Neural progenitor cell (in vitro differentiated cells): ENCODE measurements around the gene SAPCD1. TPM values are rescaled to one million over a fixed set of nuclear protein-coding genes. Genes with fewer than 3 reads are reported as not detected.
A peak's percentile ranks its signal among the peaks of the same experiment; 100 is the strongest.

Experiments used
- DNase-seq: peaks from one replicate; pipeline ENCODE4 v3.0.0-alpha.2; 2016; ENCODE audit warnings: low spot score
- H2AFZ ChIP-seq: fragments of 200-600 bp; sonication (generic); replicated peaks from 2 replicates; pipeline ENCODE4 v1.6.1; 2016; ENCODE audit warnings: antibody characterized with exemption
- H3F3A ChIP-seq: fragments of 200-600 bp; sonication (generic); 2 replicates; pipeline ENCODE4 v1.6.1; 2016; ENCODE audit warnings: antibody characterized with exemption, low read depth
- H3K27ac ChIP-seq: fragments of 200-600 bp; sonication (generic); 2 replicates; pipeline ENCODE4 v1.5.1; 2016; ENCODE audit warnings: mild to moderate bottlenecking
- H3K27me3 ChIP-seq: fragments of 200-600 bp; sonication (generic); 2 replicates; pipeline ENCODE4 v1.6.1; 2016; ENCODE audit warnings: mild to moderate bottlenecking, moderate library complexity
- H3K36me3 ChIP-seq: fragments of 200-600 bp; sonication (generic); 2 replicates; pipeline ENCODE4 v1.5.1; 2016
- H3K4me1 ChIP-seq: fragments of 200-600 bp; sonication (generic); 2 replicates; pipeline ENCODE4 v1.6.1; 2016; ENCODE audit warnings: mixed run types
- H3K4me2 ChIP-seq: fragments of 200-600 bp; sonication (generic); 2 replicates; pipeline ENCODE4 v1.6.1; 2016
- H3K4me3 ChIP-seq: fragments of 200-600 bp; sonication (generic); 2 replicates; pipeline ENCODE4 v1.5.1; 2016
- H3K79me2 ChIP-seq: fragments of 200-600 bp; sonication (generic); 2 replicates; pipeline ENCODE4 v1.6.1; 2016; ENCODE audit warnings: low read depth
- H3K9ac ChIP-seq: fragments of 200-600 bp; sonication (generic); 2 replicates; pipeline ENCODE4 v1.6.1; 2016
- H3K9me3 ChIP-seq: fragments of 200-600 bp; sonication (generic); 2 replicates; pipeline ENCODE4 v1.5.1; 2016; ENCODE audit warnings: low read depth
- H4K20me1 ChIP-seq: fragments of 200-600 bp; sonication (generic); 2 replicates; pipeline ENCODE4 v1.6.1; 2016; ENCODE audit warnings: low read depth
- H3K27ac Mint-ChIP-seq: 3 replicates; pipeline ENCODE4 v1.8.0; 2021; ENCODE audit warnings: mixed read lengths
- H3K27me3 Mint-ChIP-seq: 2 replicates; pipeline ENCODE4 v1.8.0; 2022; ENCODE audit warnings: low read depth, mild to moderate bottlenecking, inconsistent platforms, moderate library complexity, mixed read lengths; ENCODE audit not compliant: insufficient read depth
- H3K36me3 Mint-ChIP-seq: 3 replicates; pipeline ENCODE4 v1.8.0; 2021; ENCODE audit warnings: mixed read lengths
- H3K4me1 Mint-ChIP-seq: 3 replicates; pipeline ENCODE4 v1.8.0; 2021; ENCODE audit warnings: mixed read lengths
- H3K4me3 Mint-ChIP-seq: 3 replicates; pipeline ENCODE4 v1.8.0; 2021; ENCODE audit warnings: mild to moderate bottlenecking, moderate library complexity, mixed read lengths
- H3K9me3 Mint-ChIP-seq: 3 replicates; pipeline ENCODE4 v1.8.0; 2020; ENCODE audit warnings: mixed read lengths
- EZH2 ChIP-seq: fragments of 200-600 bp; sonication (generic); IDR thresholded peaks from 2 replicates; pipeline ENCODE4 v1.6.1; 2017; ENCODE audit warnings: antibody characterized with exemption, mild to moderate bottlenecking, moderate library complexity
- EZH2phosphoT487 ChIP-seq: fragments of 200-600 bp; sonication (generic); IDR thresholded peaks from 2 replicates; pipeline ENCODE4 v1.6.1; 2017; ENCODE audit warnings: antibody characterized with exemption
- total RNA-seq: library from RNA; depleted of rRNA; stranded (reverse); fragments of >200 nt; gene quantifications from 2 replicates; pipeline ENCODE4 v1.2.3, GENCODE V29; 2015; ENCODE audit warnings: low replicate concordance
- TF ChIP-seq, protein P1 (sequence below): fragments of 200-600 bp; sonication (generic); IDR thresholded peaks from 2 replicates; pipeline ENCODE4 v1.5.1; 2017; ENCODE audit warnings: antibody characterized with exemption, mild to moderate bottlenecking

The SAPCD1 gene
- total RNA-seq, 1 donor from 2014 or later = 11.9 TPM

GRCh38 chr6:31728767-31729514 lies 33.5 kb upstream of the SAPCD1 start, which contains the start of gene DDAH2:
TSS of gene DDAH2 (minus strand) at chr6:31729299. CDS start at chr6:31729161, 138 bp downstream.
- peak within 1 kb of the TSS; percentile 99 for H3K4me3 ChIP-seq
- no peaks in the 10 kb centered on the region for H3K9me3 Mint-ChIP-seq
- H3K27me3 ChIP-seq = no peaks in the 10 kb centered on the region
- TF ChIP-seq EZH2 (no peak), EZH2phosphoT487 (no peak)
- TF ChIP-seq, protein P1, sequence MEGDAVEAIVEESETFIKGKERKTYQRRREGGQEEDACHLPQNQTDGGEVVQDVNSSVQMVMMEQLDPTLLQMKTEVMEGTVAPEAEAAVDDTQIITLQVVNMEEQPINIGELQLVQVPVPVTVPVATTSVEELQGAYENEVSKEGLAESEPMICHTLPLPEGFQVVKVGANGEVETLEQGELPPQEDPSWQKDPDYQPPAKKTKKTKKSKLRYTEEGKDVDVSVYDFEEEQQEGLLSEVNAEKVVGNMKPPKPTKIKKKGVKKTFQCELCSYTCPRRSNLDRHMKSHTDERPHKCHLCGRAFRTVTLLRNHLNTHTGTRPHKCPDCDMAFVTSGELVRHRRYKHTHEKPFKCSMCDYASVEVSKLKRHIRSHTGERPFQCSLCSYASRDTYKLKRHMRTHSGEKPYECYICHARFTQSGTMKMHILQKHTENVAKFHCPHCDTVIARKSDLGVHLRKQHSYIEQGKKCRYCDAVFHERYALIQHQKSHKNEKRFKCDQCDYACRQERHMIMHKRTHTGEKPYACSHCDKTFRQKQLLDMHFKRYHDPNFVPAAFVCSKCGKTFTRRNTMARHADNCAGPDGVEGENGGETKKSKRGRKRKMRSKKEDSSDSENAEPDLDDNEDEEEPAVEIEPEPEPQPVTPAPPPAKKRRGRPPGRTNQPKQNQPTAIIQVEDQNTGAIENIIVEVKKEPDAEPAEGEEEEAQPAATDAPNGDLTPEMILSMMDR = no peak
- H3K9ac ChIP-seq = peak within 1 kb of the TSS; percentile 64
- peak within 1 kb of the TSS; percentile 59 for H3K27ac ChIP-seq
- no peak for DNase-seq
- peak within 1 kb of the TSS; percentile 86 for H3K4me2 ChIP-seq
- peaks cover 8% of the 10 kb centered on the region for H3K27me3 Mint-ChIP-seq
- H2AFZ ChIP-seq = peak within 1 kb of the TSS; percentile 70
- H3K4me1 ChIP-seq = peaks cover 7% of the 10 kb centered on the region
- no peaks in the 10 kb centered on the region for H3K9me3 ChIP-seq
- H4K20me1 ChIP-seq = peaks cover 28% of the 10 kb centered on the region
- peaks cover 5% of the 10 kb centered on the region for H3K36me3 ChIP-seq
- H3K4me1 Mint-ChIP-seq = peaks cover 49% of the 10 kb centered on the region
- H3K36me3 Mint-ChIP-seq = peaks cover 55% of the 10 kb centered on the region
- peaks cover 23% of the 10 kb centered on the region for H3K79me2 ChIP-seq
- peak within 1 kb of the TSS; percentile 95 for H3K27ac Mint-ChIP-seq
- peak within 1 kb of the TSS; percentile 99 for H3K4me3 Mint-ChIP-seq
- H3F3A ChIP-seq = peaks cover 66% of the 10 kb centered on the region

DNA sequence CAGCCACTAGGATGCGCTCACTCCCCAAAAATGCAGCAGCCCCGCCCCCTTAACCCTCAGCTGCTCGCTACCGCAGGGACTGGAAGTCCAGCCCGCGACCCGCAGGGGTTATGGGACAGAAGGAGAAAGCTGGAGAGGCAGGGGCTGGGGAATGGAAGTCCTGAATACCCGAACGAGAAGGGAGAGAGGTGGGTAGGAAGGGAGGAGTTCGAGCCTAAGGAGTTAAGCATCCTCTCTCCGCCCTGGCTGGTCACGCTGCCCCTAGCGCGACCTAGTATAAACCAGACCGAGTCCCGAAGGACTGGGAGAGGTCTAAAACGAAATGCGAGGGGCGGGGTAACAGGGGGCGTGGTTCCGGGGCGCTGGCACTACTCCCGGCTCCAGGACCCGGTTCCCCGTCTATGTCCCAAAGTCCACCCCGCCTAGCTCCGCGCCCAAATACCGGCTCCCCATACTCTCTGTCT lies 32.9 kb upstream of the SAPCD1 start:
- peak overlapping the region; percentile 59 for H3K27ac ChIP-seq
- peaks cover 34% of the 10 kb centered on the region for H4K20me1 ChIP-seq
- H3K4me1 ChIP-seq = peaks cover 11% of the 10 kb centered on the region
- H2AFZ ChIP-seq = peak overlapping the region; percentile 70
- H3K4me2 ChIP-seq = peak overlapping the region; percentile 86
- H3K9me3 ChIP-seq = no peaks in the 10 kb centered on the region
- Mint-ChIP-seq H3K27me3 (peaks cover 8% of the 10 kb centered on the region), H3K4me3 (peak overlapping the region; percentile 99), H3K27ac (peak overlapping the region; percentile 95), H3K36me3 (peaks cover 50% of the 10 kb centered on the region), H3K9me3 (no peaks in the 10 kb centered on the region), H3K4me1 (peaks cover 49% of the 10 kb centered on the region)
- H3K4me3 ChIP-seq = peak overlapping the region; percentile 99
- DNase-seq = peak; percentile 97
- peaks cover 61% of the 10 kb centered on the region for H3F3A ChIP-seq
- TF ChIP-seq, protein P1 = peak; percentile 88
- TF ChIP-seq EZH2phosphoT487 = no peak
- peak overlapping the region; percentile 48 for H3K9ac ChIP-seq
- peaks cover 29% of the 10 kb centered on the region for H3K79me2 ChIP-seq
- peaks cover 5% of the 10 kb centered on the region for H3K36me3 ChIP-seq
- H3K27me3 ChIP-seq = no peaks in the 10 kb centered on the region

DNA sequence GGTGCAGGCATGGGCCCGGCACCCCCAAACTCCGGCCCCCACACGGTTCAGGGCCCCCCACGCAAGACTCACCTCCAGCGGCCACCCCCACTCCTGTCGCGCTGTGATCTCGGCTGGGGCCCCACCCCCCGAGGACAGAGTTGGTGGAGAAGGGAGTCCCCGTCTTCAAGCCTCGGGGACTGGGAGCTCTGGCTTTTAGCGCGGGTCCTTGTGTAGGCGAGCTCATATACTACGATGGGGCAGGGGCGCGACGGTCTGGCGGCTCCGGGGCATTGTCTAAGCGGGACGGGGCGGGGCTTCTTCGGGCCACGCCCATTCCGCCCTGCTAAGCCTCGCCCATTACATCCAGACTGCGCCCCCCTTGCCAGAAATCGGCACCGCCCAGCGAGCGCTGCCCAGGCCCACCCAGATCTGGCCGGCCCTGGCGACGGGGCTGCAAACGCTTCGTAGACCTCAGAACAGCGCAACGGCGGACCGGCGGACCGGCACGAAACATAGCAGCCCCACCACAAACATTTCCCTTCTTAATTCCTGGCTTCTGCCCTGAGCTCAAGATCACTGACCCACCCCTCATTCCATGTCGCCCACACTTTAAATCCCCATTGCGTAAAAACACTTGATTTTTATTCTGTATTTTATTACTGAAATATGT lies 32.4 kb upstream of the SAPCD1 start:
- Histone ChIP-seq H3K4me2 (peak overlapping the region; percentile 86), H3K36me3 (peaks cover 5% of the 10 kb centered on the region), H4K20me1 (peaks cover 39% of the 10 kb centered on the region), H3K79me2 (peaks cover 35% of the 10 kb centered on the region), H3K9ac (peak overlapping the region; percentile 48), H2AFZ (no peak overlapping the region), H3K4me1 (peaks cover 11% of the 10 kb centered on the region), H3K27ac (peak overlapping the region; percentile 59), H3F3A (peaks cover 56% of the 10 kb centered on the region), H3K4me3 (peak overlapping the region; percentile 99), H3K9me3 (no peaks in the 10 kb centered on the region), H3K27me3 (no peaks in the 10 kb centered on the region)
- Mint-ChIP-seq H3K9me3 (no peaks in the 10 kb centered on the region), H3K36me3 (peaks cover 50% of the 10 kb centered on the region), H3K27me3 (peaks cover 8% of the 10 kb centered on the region), H3K4me1 (peaks cover 49% of the 10 kb centered on the region), H3K27ac (peak overlapping the region; percentile 89), H3K4me3 (peak overlapping the region; percentile 99)
- DNase-seq = peak; percentile 98
- TF ChIP-seq, protein P1 = no peak
- TF ChIP-seq EZH2phosphoT487 (no peak), EZH2 (no peak)
